Stimulated activated CD8-positive, alpha-beta memory T cell treated with anti-CD3 and anti-CD28 coated beads, Interleukin-12 subunit alpha, Interleukin-12 subunit beta, amount 100 ng/mL, for 24 hours (primary cell): ENCODE data around the gene RAB6A.
"Not testable (repeated sequence)": the region's sequence is repeated elsewhere in the genome, so short reads cannot be mapped to it uniquely, and the experiment has no call there.

Experiments
- DNase-seq: peaks from one replicate; pipeline ENCODE4 v3.0.0-alpha.2; 2020; ENCODE audit errors: extremely low read depth

The RAB6A gene

GRCh38 chr11:73760679-73761402 lies at the start of gene RAB6A:
TSS of gene RAB6A (minus strand) at chr11:73761074. CDS start at chr11:73760635, 439 bp downstream.
- DNase-seq = peak; percentile 98

DNA sequence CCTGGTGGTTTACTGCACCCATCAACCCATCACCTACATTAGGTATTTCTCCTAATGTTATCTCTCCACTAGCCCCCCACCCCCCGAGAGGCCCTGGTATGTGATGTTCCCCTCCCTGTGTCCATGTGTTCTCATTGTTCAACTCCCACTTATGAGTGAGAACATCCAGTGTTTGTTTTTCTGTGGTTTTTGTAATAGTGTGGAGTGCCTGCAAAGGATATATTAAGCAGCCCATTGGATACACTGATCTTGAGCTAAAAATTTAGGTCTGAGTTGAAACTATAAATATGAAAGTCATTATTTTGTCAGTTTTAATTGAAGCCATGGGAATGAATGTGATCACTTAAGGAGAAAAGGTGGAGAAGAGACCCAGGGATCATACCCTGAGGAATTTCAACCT lies 49.8 kb upstream of the RAB6A start:
- DNase-seq = no peak

- no peak for DNase-seq
These were observed 47.2 kb upstream of the RAB6A start for GRCh38 chr11:73808052-73808451.

- DNase-seq = no peak
These were observed 43.8 kb upstream of the RAB6A start for GRCh38 chr11:73804712-73805111.

- no peak for DNase-seq
These were observed 40.3 kb upstream of the RAB6A start for GRCh38 chr11:73801136-73801535.

GRCh38 chr11:73800276-73800806 lies 39.5 kb upstream of the RAB6A start:
- no peak for DNase-seq

GRCh38 chr11:73797457-73797856 lies 36.6 kb upstream of the RAB6A start:
- DNase-seq = no peak

GRCh38 chr11:73795925-73796632 lies 35.2 kb upstream of the RAB6A start:
- no peak for DNase-seq

DNA sequence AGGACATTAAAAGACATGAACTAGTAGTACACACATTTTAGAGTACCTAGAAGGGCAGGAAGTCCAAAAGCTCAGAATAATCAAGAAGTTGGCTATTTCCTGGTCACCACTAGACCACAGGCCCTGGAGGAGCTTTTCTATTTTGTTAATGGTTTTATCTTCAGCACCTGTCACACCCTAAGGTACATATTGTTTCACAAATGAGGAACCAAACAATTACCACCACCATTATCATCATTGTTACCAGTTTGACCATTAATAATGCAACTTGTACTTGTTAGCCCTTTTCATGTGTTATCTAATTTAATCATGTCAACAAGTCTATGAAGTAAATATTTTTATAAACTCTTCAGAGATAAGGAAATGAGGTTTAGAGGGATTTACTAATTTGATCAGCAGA lies 31.7 kb upstream of the RAB6A start:
- DNase-seq = no peak

DNA sequence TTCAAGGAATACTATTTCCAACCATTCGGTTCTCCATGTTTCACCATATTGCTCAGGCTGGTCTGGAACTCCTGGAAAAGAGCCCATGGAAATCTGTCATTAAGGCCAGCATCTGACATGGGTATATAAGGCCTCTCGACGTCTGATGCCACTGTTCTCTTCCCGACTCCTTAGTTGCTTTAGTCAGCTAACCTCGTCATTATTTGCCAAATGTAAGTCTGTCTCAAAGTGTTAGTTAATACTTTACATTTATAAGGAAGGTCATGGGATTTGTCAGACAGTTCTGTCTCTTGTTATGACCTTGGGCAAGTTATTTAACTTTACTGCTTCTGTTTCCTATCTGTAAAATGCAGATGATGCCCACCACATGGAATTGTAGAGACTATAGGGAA lies 28.4 kb upstream of the RAB6A start:
- no peak for DNase-seq

DNA sequence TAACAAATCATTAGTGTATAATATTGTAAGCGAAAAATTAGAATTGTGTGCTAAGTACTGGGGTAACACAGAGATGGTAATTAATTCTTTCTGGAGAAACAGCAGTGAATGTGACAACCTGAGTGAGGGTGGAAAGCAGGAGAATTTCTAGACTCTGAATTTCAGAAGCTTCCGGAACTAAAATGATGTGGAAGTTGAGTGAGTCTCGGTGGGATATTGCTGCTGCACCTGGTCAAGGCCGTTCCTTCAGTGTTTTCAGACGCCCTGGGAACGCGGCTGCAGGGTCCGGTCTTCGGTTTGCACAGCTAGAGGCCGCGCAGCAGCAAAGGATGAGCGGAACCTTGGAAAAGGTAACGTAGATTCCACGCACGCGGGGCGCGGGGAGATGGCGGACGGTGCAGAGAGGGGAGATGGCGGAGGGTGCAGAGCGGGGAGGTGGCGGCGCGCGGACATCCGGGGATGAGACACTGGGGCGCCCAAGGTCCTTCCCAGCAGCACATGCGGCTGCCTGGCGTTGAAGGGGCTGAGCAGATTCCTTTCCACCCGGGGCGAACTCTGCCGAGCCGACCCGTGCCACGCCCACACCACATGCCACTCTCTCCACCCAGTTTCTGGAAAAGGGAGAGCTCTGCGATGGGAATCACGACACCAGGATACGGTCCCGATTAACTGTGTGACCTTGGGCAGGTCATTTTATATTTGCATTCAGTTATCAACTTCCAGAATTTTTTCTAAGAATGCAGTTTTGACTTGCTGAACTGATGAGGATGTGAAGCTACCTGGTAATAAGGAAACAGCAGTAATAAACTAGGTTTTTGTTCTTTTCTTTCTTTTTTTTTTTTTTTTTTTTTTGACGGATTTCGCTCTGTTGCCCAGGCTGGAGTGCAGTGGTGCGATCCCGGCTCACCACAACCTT lies 27.0 kb upstream of the RAB6A start, which contains the start of gene MRPL48:
Gene MRPL48 (plus strand): TSS at position 232 of the 916 bp plus-strand sequence. CDS start 98 bp downstream, at position 330.
- peak; percentile 80 for DNase-seq

DNA sequence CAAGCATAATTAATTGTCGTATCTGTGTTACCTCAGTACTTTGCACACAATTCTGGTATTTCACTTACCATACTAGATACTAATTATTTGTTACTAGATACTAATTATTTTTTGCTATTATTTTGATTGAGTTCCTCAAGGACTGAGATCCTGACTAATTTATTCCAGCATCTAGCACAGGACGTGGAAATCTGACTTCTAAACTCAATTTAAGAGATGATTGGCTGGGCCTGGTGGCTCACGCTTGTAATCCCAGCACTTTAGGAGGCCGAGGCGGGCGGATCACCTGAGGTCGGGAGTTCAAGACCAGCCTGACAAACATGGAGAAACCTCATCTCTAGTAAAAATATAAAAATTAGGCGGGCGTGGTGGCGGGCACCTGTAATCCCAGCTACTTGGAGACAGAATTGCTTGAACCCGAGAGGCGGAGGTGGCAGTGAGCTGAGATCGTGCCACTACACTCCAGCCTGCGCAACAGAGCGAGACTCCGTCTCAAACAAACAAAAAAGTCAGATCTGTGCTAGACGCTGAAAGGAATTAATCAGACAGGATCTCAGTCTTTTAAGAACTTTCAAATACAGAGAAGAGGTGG lies 26.3 kb upstream of the RAB6A start:
- no peak for DNase-seq

GRCh38 chr11:73785467-73785866 lies 24.6 kb upstream of the RAB6A start:
- not testable (repeated sequence) for DNase-seq

DNA sequence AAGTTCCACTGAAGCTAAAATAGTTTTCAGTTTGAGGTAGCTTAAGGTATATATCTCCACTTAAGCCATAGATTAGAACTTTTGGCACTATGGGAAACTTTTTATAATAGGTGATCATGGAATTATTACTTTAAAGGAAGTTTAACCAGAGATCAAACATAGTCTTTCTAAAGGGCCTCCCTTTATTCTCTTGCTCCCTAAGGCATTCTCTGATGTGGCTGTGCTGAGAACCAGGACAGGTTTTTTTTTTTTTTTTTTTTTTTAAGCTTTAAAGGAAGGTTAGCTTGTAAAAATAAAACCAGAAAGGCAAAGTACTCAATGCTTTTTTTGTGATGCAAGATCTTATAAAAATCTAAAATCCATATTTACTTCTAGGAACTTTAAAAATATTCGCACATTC lies 23.9 kb upstream of the RAB6A start:
- DNase-seq = no peak

GRCh38 chr11:73784080-73784634 lies 23.3 kb upstream of the RAB6A start:
- no peak for DNase-seq

- DNase-seq = no peak
These were observed 22.7 kb upstream of the RAB6A start for GRCh38 chr11:73783483-73784020.

DNA sequence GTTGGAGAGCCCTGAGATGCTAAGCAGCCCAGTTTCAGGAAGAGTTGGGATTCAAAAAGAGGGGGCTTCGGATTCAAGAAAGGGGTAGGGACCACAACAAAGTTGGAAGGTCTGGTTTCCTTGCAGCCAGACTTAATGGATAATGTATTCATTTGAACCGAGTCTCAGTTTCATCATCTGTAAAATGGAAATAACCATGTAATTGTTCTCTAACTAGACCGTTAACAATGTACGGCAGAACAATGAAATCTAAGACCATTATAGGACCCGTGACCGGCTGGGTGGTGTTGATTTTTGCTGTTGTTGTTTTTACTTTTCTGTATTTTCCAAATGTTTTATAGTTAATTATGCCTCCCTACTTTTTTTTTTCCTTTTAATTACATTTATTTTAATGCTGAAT lies 20.4 kb upstream of the RAB6A start:
- DNase-seq = no peak

- DNase-seq = peak; percentile 97
These were observed 18.4 kb upstream of the RAB6A start for GRCh38 chr11:73779084-73779902.

GRCh38 chr11:73770811-73771210 lies 9.9 kb upstream of the RAB6A start:
- not testable (repeated sequence) for DNase-seq

- no peak for DNase-seq
These were observed 5.9 kb upstream of the RAB6A start for GRCh38 chr11:73766763-73767162.
